GM12874 (cell line): Measurements from ENCODE around the gene MYO9B.

Experiments used
- CTCF ChIP-seq: IDR thresholded peaks from 2 replicates; pipeline ENCODE4 v1.5.1; 2011; ENCODE audit warnings: low read depth, mild to moderate bottlenecking, control low read depth, low read length, moderate library complexity; ENCODE audit not compliant: insufficient read depth

MYO9B gene

GRCh38 chr19:17145546-17146497 lies 70.2 kb downstream of the MYO9B start:
- TF ChIP-seq CTCF: no peak

GRCh38 chr19:17148130-17148529 lies 72.6 kb downstream of the MYO9B start:
- no peak for TF ChIP-seq CTCF

GRCh38 chr19:17149393-17150135 lies 74.0 kb downstream of the MYO9B start:
- TF ChIP-seq CTCF: no peak

GRCh38 chr19:17153996-17154395 lies 78.4 kb downstream of the MYO9B start:
- no peak for TF ChIP-seq CTCF

GRCh38 chr19:17155251-17155650 lies 79.7 kb downstream of the MYO9B start:
- TF ChIP-seq CTCF: no peak

- TF ChIP-seq CTCF: no peak
Measured at GRCh38 chr19:17156296-17156946, 80.8 kb downstream of the MYO9B start.

- no peak for TF ChIP-seq CTCF
Measured at GRCh38 chr19:17156947-17157302, 81.3 kb downstream of the MYO9B start.
